ENCODE measurements around the gene MPST.
"Not testable (repeated sequence)": the region's sequence is repeated elsewhere in the genome, so short reads cannot be mapped to it uniquely, and the experiment has no call there.

The MPST gene

DNA sequence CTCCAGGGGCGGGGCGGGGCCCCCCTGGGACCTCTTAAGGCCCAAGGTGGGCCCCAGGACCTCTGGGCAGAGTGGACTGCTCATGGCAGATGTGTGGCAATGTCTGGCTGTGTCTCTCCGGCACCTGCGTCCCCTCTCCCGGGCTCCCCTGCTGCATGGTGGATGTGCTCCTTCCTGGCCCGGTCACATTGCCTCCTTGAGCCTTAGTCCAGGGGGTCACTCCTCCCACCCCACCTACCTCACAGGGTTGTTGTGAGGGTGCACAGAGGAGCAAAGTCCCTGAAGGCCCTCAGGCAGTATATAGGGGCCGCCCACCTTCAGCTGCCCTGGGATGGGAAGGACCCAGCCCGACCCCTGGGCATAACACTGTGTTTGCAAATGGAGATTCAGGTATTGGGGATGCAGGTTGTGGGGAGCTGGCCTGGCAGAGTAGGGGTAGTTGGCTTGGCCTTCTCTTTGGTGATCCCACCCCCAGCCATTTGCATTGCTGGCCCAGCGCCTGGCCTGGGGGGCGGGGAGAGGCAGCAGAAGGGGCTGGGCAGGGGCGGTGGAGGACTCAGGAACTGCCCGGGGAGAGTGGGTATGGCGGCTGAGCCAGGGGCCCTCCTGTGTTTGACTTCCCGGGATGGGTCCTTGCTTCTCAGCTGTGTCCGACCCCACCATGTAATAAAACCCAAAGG, 43.3 kb downstream of the MPST start:
- no peak for DNase-seq

DNA sequence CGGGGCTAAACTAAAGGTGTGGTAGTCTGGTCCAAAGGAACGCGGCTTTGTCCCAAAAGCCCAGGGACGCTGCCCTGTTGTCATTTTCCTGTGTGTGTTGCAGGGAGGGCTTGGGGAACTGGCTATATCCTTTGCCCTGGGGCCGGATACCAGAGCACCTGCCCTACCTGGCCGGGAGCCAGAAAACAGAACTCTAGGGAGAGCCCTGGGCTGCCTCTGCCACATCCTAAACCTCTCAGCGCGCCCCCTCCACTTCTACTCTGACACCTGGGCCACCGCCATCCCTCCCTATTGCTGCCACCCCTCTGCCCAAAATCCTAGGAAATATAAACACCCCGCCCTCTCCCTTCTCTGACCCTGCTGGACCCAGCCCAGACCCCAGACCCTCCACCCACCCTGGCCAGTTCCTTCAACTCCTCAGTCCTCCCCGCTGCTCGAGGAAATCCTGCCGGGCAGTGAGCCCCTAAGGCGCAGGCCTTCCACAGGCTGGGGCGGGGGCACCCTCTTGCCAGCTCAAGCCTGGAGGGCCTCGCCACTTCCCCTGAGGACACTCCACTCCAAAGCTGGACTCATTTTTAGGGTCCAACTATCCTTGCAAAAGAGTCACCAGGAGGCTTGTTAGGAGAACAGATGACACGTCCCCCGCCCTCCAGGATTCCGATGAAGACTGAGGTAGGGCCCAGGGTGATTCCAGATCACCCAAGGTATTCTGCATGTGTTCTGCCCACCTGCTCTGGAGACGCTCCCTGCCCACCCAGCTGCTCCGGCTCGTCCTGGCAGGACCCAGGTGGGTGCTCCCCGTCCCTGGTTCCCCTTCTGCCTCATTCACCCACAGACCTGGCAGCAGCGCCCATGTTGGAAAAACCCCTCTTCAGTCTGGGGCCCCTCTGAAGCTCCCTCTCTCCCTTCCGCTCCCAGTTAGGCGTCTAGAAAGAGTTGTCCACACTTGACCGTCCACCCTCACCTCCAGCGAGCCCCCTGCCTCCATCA, 44.2 kb downstream of the MPST start:
- no peak for DNase-seq

DNA sequence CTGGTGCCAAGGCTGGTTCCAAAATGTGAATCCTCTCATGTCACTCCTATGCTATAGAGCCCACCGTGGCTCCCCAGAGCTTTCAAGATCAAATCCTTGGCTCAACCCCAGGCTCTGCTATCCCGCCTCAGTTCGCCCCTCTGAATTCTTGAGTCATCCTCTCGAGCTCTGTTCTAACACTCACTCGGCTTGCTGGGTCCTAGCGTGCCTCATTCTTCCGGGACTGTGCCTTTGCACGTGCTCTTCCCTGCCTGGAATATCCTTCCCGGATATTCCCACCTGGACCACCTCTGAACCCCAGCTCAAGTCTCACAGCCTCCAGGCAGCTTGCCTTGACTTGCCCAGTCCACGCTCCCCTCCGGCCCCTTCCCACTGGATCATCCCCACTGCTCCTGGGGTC, 45.0 kb downstream of the MPST start:
- DNase-seq = no peak

DNA sequence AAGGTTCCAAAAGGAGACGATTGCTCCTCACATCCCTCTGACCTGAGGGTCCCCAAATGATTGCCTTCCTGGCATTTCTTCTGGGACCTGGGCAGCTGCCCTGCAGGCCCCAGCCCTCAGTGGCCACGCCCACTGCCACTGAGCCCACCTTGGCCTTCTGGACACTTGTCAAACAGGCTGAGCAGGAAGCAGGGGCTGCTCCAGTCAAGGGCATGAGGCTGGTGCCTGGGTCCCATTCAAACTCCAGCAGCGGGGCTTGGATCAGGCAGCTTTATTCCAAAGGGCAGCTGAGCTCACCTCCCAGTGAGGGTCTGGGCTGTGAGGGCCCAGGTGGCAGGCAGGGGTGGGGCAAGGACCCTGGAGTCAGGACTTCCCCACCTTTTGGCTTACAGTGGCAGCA, 45.6 kb downstream of the MPST start:
- no peak for DNase-seq

DNA sequence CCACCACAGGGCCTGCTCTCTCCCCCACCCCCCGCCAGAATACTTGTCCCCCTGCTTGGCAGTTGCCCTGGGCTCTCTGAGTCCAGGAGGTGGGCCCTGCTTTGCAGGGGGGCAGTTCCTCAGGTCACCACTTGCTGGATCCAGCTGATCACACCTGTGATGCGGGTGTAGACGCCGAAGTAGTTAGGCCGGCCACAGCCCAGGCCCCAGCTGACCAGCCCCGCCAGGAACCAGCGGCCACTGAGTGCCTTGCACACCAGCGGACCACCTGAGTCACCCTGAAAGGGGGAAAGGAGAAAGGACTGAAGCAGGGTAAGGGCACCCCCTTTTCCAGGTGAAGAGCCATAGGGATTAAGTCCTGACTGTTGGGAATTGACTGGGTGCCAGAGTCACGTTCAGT, 46.4 kb downstream of the MPST start:
- no peak for DNase-seq

DNA sequence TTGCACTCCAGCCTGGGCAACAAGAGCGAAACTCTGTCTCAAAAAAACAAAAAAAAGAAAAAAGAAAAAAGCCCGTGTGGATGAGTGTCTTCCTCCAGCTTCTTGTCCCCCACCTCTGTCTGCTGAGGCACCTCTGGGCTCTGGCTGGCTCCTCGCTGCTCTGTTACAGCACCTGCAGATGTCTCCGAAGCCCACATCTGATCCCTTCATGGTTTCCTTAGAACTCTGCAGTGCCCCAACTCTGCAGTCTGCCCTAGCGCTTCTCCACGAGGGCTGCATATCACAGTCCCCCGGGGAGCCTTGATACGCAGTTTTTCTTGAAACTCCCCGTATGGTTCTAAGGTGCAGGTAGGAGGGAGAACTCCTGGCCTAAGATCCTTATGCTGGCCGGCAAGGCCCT, 47.9 kb downstream of the MPST start:
- DNase-seq = no peak

DNA sequence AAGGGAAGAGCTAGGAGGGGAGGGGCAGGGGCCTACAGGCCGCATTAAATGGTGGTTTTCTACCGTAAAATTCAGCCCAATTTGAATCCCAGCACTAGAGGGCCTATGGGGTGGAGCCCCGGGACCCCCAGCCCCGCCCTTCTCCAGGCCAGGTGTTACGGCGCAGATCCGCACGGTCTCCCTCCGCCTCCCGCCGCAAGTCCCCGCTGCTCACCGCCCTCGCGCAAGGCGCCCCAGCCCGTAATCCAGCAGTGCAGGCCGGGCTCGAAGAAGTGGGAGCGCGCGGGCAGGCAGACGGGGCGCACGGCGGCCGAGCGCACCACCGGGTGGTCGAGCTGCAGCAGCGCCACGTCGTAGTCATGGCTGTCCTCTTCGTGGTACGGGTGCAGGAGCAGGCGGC, 49.3 kb downstream of the MPST start:
- no peak for DNase-seq

DNA sequence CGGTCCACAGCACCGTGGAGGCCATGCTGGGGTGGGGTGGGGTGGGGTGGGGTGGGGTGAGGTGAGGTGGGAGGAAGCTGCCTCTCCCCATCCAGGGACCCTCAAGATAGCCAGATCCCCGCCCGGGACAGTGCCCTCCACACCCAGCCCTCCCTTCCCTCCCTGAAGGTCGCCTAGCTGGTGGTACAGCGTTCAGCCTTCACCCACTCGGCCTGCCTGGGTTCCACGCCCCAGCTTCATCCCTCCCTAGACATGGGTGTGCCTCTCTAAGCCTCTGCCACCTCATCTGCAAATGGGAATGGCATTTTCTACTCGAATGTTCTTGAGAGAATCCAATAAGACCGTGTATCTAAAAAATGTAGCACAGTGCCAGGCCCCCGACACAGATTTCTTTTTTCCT, 49.8 kb downstream of the MPST start:
- no peak for DNase-seq

DNA sequence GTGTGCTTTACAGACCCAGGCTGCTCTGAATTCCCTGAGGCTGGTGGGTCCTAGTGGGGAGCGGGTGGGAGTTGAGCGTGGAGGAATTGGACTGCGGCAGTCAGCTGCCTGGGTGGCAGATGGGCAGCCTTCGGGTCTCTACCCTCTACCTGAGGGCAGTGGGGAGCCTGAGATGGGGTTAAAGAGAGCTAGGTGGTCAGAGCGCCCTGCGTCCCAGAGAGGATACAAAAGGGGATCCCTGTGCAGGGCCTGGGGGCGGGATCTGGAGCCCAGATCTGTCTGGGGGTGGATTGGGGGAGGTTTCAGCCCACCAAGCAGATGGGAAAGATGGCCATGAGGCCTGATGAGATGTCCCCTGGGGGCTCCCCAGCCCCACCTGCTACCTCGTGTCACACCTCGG, 50.2 kb downstream of the MPST start:
- DNase-seq = no peak

DNA sequence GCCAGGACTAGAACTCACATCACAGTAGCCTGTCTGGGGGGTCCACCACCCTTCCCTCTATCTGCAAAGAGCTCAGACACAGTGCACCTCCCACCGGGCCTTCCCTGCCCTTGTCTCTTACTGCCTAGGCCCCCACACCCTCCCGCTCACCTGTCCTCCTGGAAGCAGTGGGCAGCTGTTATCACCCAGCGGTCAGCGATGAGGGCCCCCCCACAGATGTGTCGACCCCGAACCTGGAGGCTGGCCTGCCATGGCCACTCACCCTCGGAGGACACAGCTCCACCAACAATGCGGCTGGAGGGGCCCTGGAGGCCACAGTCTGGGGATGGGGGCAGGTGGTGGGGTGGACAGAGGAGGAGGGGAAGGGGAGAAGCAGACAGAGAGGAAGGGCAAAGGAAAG, 50.8 kb downstream of the MPST start:
- no peak for DNase-seq

DNA sequence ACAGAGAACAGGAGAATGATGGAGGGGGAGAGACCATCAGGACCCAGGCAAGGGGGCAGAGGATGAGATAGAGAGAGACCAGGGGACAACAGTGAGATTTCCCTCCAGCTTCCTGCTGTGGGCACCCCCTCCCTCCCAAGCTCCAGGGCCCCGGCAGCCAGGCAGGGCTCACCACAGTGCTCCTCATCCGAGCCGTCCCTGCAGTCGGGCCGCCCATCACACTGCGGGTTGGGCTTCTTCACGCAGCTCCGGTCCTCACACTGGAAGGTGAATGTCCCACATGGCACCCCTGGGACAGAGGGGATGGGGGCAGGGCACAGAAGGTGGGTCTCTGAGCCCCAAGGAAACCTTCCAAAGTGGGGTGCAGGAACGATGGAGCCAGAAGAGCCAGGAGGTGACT, 51.2 kb downstream of the MPST start:
- DNase-seq = no peak

DNA sequence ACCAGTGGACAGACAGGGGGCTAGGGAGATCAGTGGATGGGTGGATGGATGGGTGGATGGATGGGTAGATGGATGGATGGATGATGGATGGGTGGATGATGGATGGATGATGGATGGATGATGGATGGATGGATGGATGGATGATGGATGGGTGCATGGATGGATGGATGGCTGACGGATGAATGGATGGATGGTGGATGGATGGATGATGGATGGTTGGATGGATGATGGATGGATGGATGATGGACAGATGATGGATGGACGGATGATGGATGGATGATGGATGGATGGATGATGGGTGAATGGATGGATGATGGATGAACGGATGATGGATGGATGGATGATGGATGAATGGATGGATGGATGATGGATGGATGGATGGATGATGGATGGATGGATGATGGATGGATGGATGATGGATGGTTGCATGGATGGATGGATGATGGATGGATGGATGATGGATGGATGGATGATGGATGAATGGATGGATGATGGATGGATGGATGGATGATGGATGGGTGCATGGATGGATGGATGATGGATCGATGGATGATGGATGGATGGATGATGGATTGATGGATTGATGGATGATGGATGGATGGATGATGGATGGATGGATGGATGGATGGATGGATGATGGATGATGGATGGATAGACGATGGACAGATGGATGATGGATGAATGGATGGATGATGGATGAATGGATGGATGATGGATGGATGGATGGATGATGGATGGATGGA, 52.5 kb downstream of the MPST start:
- not testable (repeated sequence) for DNase-seq

DNA sequence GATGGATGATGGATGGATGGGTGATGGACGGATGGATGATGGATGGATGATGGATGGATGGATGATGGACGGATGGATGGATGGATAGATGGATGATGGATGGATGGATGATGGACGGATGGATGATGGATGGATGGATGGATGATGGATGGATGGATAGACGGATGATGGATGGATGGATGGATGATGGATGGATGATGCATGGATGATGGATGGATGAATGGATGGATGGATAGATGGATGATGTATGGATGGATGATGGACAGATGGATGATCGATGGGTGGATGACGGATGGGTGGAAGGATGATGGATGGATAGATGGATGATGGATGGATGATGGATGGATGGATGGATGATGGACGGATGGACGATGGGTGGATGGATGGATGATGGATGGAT, 53.1 kb downstream of the MPST start:
- DNase-seq = no peak

DNA sequence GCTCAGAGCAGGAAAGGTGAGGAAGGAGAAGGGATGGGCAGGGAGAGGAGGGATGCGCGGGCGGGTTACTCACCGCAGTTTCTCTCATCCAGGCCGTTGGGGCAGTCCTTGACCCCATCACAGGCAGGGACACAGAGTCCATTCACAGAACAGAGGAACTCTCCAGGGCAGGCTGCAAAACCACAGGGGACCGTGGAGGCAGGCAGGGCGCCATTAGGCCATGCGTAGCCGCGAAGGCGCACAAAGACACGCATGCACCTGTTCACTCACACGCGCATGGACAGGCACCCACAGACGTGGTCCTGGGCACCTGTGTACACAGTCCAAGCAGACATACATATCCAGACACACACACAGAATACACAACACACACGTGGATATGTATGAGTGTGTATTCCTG, 55.0 kb downstream of the MPST start:
- DNase-seq = no peak

DNA sequence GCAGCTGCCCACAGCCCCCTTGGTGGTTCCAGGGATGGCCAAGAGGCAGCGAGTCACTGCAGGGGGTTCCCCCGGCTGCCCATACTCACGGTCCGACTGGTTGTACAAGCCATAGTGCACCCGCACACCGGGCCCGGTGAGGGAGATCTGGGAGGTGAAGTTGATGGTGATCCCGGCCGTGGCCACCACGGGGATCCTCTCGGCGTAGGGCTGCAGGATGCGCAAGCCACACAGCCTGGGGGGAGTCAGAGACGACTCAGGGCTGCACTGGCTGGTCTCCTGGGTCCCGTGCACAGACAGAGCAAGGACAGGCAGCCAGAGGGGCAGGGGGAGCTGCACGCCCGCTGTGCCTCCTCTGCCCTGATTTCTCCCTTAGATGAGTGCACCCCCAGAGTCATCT, 55.5 kb downstream of the MPST start:
- no peak for DNase-seq

DNA sequence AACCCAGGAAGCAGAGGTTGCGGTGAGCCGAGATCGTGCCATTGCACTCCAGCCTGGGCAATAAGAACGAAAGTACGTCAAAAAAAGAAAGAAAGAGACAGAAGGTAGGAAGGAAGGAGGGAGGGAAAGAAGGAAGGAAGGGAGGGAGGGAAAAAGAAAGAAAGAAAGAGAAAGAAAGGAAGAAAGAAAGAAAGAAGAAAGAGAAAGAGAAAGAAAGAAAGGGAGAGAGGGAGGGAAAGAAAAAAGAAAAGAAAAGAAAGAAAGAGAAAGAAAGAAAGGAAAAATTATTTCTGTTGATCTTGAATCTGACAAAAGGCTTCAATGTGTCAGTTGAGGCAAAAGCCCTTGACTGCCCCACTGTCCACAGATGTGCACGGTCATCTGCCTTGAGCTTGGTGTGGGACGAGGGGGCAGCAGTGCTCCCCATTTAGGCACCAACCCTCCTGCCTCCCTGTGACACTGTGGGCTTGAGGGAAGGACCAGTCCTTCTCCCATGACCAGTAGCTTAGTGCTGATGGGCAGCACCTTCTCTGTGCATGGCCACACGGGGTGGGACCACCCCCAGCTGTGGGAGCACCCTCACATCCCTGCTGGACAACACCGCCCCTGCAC, 56.4 kb downstream of the MPST start:
- DNase-seq = no peak

DNA sequence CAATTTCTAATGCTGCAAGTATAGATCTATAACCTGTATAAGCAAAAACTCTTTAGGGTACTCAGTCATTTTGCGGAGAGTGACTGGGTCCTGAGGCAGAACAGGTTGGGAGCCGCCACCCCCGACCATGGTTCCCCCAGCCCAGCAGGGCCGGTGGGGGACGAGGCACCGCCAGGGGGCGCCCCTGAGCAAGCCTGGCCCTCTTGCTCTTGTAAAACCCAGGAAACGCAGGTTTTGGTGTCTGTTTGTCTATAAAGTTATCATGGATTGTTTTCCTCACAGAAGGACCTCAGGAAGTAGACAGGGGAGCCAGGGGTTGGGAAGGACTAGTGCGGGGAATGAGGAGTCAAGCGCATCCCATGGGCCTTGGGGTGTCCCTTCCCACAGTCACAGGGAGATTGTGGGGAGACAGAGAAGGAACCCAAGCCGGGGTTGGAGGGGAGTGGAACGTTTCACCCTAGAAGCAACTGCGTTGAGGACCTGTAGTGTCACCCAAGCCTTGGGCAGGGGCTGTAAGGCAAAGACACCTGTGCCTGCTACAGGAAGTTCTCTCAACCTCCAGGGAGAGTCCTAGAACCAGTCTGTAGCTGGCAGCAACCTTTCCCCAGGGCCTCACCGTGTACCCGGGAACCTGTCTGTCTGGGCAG, 58.4 kb downstream of the MPST start:
- DNase-seq = peak; percentile 76

DNA sequence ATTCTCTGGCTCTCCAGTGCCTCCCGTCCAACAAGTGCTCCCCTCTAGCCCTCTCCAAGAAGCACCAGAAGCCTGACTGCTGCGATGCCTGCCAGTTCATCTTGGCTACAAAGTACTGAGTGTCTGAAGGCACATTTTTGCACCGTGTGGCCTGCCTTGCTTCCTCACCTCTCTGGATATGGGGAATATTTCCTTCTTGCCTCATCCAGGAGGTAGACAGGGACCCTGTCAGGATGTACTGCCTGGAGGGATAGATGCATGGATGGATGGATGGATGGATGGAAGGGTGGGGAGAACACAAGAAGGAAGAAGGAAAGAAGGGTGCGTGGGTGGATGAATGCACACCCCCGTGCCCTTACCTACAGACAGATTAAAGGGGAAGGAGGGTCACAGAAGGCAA, 59.6 kb downstream of the MPST start:
- no peak for DNase-seq

All from hematopoietic multipotent progenitor cell treated with erythropoietin and hydrocortisone succinate and interleukin-3 and kit ligand, for 6 days (in vitro differentiated cells).